ENCODE data around the gene EPB41L4B.

EPB41L4B gene

DNA sequence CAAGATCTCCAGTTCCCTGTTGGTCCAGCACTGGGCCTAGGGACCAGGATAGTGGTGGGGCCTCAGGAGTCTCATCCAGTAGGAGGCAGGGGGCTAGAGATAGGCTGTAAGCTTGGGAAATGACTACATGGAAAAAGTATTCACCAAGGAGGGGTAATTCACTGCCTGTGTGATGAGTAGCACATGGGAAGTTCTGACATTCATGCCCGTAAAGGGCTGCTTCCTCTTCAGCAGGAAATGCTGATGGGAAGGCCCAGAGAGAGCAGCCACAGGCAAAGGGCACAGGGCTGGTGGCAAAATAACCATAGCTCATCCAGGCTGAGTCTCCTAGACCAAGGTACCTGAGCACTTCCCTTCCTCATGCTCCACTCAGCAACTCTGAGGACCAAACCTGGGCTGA is 130.7 kb downstream of the EPB41L4B start:
- in situ Hi-C loops (cut with HindIII; ENCODE audit: low sequenced_read_pairs), result no loop called here
- H3K4me3 ChIP-seq (ENCODE audit: low read depth, low read length), result no peak overlapping the region
- TF ChIP-seq, protein P1, sequence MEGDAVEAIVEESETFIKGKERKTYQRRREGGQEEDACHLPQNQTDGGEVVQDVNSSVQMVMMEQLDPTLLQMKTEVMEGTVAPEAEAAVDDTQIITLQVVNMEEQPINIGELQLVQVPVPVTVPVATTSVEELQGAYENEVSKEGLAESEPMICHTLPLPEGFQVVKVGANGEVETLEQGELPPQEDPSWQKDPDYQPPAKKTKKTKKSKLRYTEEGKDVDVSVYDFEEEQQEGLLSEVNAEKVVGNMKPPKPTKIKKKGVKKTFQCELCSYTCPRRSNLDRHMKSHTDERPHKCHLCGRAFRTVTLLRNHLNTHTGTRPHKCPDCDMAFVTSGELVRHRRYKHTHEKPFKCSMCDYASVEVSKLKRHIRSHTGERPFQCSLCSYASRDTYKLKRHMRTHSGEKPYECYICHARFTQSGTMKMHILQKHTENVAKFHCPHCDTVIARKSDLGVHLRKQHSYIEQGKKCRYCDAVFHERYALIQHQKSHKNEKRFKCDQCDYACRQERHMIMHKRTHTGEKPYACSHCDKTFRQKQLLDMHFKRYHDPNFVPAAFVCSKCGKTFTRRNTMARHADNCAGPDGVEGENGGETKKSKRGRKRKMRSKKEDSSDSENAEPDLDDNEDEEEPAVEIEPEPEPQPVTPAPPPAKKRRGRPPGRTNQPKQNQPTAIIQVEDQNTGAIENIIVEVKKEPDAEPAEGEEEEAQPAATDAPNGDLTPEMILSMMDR (IDR thresholded peaks at IDR 0.05; ENCODE audit: low read depth, low read length, missing control alignments), result no peak
- DNase-seq (ENCODE audit: low read depth), result no peak

DNA sequence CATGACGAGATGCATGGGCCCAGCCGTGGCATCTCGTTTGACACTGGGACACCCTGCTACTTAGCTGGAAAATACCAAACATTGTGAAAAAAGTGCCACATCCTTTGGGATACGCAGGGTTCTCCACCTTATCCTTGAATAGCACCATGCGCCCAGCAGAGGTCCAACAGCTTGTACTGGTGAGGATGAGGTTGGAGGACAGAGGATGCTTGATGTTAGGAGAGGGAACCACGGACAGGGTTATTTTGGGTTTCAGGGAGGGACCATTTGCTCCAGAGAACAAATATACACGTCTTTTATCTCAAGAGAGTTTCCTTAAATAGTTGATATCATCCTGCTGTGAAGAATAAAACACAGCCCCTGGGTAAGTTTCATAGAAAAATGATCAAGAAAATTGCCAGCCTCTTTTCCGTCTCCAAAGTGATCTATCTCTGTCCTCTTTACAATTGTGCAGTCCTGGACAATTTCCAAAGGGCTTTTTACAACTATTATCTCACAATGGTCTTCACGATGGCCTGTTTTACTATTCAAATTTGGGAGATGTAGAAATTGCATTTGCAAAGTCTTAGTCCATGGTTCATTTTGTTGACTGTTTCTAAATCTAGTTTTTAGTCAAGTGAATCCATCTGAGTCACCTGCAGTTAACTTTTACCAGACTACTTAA is 133.9 kb downstream of the EPB41L4B start:
- in situ Hi-C loops (cut with HindIII; ENCODE audit: low sequenced_read_pairs), result no loop called here
- no peak for DNase-seq (ENCODE audit: low read depth)
- no peak overlapping the region for H3K4me3 ChIP-seq (ENCODE audit: low read depth, low read length)
- TF ChIP-seq, protein P1 (IDR thresholded peaks at IDR 0.05; ENCODE audit: low read depth, low read length, missing control alignments), result no peak

- no peak overlapping the region for H3K4me3 ChIP-seq (ENCODE audit: low read depth, low read length)
- in situ Hi-C loops (cut with HindIII; ENCODE audit: low sequenced_read_pairs), result no loop called here
- no peak for DNase-seq (ENCODE audit: low read depth)
- TF ChIP-seq, protein P1 (IDR thresholded peaks at IDR 0.05; ENCODE audit: low read depth, low read length, missing control alignments), result peak; percentile 69
These were observed 137.7 kb downstream of the EPB41L4B start for GRCh38 chr9:109182940-109183798.

DNA sequence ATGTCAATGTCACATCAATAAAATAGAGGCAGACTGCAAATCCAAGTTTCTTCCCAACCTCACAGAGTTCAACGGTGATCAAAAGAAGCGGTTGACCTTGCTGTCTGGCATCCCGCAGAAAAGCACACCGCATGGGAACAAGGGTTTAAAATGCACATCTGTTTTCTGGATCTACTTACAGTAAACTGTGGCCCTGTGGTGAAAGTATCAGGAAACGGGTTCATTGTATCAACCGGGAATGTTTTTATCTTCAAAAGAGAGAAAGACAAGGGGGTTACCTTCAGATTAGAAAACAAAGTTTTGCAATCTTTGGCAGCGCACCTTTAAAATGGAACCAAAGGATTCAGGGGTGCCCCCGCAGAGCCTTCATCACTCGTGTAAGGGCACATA is 138.3 kb downstream of the EPB41L4B start:
- TF ChIP-seq, protein P1 (IDR thresholded peaks at IDR 0.05; ENCODE audit: low read depth, low read length, missing control alignments), result no peak
- no peak overlapping the region for H3K4me3 ChIP-seq (ENCODE audit: low read depth, low read length)
- in situ Hi-C loops (cut with HindIII; ENCODE audit: low sequenced_read_pairs), result no loop called here
- no peak for DNase-seq (ENCODE audit: low read depth)

GRCh38 chr9:109181284-109181683 is 139.6 kb downstream of the EPB41L4B start:
- H3K4me3 ChIP-seq (ENCODE audit: low read depth, low read length), result no peak overlapping the region
- in situ Hi-C loops (cut with HindIII; ENCODE audit: low sequenced_read_pairs), result no loop called here
- TF ChIP-seq, protein P1 (IDR thresholded peaks at IDR 0.05; ENCODE audit: low read depth, low read length, missing control alignments), result no peak
- no peak for DNase-seq (ENCODE audit: low read depth)

GRCh38 chr9:109179801-109180523 is 140.9 kb downstream of the EPB41L4B start:
- TF ChIP-seq, protein P1 (IDR thresholded peaks at IDR 0.05; ENCODE audit: low read depth, low read length, missing control alignments), result no peak
- no peak overlapping the region for H3K4me3 ChIP-seq (ENCODE audit: low read depth, low read length)
- in situ Hi-C loops (cut with HindIII; ENCODE audit: low sequenced_read_pairs), result no loop called here
- DNase-seq (ENCODE audit: low read depth), result no peak

Measured in astrocyte of the cerebellum (primary cell).